ENCODE data around the gene MRPL53.
"Not testable (repeated sequence)": the region's sequence is repeated elsewhere in the genome, so short reads cannot be mapped to it uniquely, and the experiment has no call there.

Gene MRPL53

DNA sequence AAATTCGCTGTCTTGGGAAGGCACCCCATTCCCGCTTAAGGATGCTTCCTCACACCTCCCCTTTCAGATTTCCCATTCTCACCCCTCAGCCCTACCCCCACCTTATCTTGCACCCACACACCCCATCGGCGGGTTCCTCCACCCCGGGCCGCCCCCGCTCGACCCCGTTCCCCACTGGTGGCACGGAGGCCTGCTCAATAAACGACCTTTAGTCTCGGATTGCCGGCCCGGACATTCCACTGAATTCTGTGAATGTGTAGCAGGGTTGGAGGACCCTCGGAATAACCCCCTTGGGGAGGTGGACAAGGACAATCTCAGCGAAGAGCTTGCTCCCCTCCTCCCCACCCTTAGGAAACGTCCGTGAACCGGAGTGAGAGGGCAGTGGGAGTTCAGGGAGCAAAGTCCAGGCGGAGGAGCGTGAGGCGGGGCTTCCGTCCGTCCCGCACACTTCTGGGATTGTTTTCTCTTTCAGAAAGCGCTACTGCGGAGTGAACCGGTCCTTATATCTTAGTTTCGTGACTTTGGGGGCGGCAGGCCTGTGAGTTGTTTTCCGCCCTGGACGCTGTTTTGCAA is 29.8 kb upstream of the MRPL53 start:
- DNase-seq, result no peak

DNA sequence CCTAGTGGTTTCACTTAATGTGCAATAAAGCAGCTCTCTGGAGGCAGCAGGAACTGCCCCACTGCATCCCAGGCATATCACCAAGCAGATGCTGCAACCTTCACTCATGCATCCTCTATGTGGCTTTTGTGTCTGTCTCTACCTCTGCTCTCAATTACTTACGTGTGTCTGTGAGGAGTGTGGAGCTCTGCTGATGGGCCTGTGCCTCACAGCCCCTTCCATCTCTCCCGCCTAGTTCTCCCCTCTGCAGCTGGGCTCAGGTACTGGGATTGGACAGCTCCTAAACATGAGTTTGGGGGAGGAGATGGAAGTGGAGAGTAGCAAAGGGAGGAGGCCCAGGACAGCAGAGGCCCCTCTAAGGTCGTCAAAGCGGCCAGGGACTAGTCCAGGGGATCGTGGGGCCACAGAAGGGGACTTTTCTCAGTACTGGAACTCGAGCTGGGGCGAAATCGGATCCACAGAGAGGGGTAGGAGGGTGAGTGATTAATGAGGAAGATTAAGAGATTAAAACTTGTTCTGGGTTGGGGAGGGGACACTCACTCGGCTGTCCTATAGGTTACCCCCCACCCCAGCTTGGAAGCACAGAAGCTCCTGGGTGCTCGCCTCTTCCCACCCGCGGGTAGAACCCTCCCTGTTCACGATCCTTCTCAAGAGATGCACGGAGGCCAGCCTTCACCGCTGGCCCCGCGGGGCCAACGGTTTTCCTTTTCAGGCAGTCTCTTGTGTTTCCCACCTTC is 29.0 kb upstream of the MRPL53 start:
- DNase-seq, result no peak

DNA sequence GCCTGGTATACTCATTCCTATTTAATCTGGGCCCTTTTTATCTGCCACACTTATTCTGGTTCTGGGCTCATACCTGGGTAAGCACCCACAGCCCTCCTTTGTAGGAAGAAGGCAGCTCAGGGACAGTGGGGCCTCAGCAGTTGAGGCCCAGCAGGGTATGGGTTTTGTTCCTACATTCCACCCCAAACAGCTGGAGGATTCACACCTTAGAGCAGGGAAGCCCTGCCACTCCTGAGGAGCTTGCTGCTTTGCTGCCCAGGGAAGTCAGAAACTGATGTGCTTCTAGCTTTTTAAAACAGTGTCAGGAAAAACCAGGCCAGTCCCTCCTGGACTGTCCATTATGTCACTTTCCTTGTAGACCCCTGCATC is 28.1 kb upstream of the MRPL53 start:
- DNase-seq, result no peak

DNA sequence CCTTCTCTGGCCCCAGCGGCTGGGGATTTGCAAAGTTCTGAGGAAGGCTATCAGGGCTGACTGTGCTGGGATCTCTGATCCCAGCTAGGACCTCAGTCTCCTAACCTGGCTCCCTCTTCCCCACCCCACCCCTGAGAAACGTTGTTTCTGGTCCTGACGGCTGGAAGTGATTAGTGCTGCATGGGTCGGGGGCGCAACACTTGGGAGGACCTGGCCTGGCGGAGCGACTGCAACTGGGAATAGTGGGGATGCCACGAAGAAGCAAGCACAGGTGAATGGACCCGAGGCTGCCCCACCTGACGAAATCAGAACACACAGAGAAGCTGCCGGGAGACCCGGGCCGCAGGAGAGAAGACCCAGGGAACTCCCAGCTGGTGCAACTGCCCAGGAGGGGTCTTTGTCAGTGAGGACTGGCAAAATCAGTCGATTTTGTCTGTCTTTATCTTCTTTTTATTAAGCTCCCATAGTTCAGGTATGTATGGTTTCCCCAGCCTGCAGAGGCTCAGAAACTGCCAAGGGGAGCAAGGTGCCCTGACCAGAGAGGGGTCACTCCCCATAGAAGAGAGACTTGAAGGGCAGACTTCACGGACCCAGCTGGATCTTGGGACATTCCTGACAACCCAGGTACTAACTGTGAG is 27.6 kb upstream of the MRPL53 start:
- no peak for DNase-seq

DNA sequence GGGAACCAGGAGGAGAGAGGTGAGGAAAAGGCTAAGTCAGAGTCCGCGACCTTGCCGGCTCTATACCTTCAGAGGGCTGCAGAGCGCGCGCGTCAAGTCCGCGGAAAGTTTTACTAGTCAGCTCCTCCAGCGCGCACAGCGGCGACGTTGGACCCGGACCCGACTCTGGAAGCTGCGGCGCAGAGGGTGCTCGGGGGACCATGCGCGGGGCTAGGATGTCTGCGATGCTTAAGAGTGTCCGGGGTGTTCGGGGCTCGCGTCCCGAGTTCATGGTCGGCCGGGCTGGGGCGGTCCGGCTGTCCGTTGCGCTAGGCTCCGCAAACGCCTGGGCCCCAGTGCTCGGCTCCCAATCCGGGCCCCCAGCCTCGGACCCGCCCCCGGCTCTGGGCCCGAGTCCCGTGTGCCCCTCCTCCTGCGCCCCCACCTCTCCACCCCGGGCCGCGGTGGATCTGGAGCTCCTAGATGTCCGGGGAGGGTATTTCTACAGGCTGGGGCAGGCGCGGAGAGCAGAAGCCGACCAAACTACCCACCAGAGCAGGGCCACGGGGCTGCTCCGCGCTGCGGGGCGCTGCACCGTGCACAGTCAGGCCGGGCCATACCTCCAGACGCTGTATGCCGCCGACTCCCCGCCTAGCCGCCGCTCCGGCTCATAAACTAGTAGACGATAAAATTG is 26.9 kb upstream of the MRPL53 start, which contains the start of gene LBX2:
LBX2 (minus strand) TSS at position 337 of the 673 bp plus-strand sequence; CDS start at position 271, 66 bp downstream.
- no peak for DNase-seq

DNA sequence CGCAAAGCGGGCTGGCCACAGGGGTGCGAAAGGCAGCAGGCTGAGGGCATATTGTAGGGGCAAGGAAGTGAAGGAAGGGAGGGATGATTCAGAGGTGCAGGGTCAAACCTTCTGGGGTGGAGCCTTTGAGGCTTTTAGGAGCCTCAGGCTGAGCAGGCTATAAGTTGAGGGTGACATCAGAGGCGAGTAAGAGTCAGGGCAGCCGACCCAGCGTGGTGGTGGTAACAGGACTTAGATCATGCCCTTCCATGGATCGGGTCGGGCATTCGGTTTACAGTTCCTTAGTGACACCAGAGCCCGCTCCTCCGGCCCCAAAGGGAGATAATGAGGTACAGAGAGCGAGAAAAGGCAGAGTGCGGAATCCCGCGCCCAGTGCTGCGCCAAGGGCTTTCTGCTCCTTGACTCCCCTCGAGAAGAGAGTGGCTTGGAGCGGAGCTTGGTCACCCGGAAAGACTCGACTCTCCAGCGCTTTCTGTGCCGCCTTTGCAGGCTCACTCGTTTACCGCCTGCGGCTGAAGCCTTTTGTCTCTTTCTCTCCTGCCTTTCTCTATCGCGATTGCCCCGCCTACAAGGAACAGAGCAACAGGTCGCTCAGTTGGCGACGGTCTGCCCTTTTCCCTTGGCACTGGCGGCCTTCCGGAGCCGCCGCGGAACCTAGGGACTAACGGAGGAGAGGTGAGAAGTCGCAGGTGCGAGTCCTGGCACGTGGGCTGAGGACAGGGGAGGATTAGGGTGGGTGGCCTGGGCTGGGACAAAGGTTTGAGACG is 26.2 kb upstream of the MRPL53 start:
- DNase-seq, result no peak

DNA sequence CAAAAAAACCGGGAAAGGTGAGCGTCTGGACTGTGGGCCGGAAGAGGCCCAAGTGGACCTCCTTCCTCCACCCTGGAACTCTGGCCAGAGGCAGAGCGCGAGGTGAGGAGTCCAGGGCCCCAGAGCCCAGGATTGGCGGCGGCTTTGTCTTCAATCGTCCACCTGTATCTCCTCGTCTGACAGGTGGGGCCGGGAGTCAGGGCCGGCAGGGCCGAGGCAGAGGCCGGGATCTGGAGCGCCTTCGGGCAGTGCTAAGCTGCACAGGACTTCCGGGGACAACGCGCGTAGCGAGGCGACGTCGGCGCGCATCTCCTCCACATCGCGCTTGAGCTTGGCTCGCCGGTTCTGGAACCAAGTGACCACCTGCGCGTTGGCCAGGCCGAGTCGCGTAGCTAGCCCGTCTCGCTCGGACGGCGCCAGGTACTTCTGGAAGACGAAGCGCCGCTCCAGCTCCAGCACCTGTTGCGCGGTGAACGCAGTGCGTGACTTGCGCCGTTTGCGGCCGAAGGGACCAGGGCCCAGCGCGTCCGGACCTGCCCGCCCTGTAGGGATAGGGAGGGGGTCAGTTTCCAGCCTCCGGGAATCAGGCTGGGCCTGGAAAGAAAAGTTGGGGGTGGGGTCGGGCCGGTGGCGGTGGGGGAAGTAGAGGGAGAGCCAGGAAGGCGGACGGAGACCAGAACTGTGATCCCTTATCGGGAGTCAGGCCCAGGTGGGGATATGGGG is 25.5 kb upstream of the MRPL53 start:
- DNase-seq, result no peak

DNA sequence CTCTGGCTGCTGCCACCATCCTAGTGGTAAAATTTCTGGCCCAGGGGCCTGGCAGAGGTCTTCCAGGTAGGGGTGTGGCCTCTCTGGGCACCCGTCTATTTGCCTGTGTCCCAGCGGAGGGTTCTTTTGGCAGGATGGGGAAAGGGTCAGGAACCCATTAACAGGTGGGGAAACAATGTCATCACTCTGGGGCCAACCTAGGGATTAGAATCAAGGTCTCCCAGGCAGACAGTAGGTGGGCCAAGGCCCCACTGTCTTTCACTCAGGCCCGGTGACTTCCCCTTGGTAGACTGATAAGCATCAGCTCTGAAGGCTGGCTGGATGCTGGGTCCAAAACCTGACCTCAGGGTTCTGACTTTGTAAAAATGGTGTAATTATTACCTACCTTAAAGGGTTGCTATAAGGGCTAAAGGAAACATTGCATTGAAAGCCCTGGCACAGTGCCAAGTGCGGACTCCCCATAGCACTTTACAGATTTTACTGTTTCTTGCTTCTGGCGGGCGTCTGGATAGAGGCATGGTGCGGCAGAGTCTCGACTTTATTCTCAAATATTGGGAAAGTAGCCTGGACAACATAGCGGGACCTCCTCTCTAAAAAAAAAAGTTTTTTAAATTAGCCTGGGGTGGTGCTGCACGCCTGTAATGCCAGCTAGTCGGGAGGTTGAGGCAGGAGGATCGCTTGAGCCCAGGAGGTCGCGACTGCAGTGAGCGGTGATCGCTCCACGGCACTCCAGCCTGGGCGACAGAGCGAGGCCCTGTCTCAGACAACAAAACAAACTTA is 24.7 kb upstream of the MRPL53 start:
- no peak for DNase-seq

DNA sequence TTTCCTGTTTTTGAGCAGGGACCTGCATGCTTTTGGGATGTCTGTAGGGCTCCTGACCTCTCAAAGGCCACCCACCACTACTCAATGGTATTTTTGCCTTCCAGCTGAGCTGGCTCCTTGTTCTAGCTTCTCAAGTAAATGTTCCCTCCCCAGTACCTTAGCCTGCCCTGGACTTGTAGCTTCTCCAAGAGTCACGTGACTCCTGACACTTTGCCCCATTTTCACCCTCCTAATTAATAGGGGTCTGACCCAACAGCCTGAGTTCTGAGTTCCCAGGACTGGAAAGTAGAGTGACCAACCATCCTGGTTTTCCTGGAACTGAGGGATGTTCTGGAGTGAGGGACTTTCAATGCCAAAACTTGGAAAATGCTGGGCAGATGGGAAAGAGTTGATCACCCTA is 23.0 kb upstream of the MRPL53 start:
- DNase-seq, result no peak

DNA sequence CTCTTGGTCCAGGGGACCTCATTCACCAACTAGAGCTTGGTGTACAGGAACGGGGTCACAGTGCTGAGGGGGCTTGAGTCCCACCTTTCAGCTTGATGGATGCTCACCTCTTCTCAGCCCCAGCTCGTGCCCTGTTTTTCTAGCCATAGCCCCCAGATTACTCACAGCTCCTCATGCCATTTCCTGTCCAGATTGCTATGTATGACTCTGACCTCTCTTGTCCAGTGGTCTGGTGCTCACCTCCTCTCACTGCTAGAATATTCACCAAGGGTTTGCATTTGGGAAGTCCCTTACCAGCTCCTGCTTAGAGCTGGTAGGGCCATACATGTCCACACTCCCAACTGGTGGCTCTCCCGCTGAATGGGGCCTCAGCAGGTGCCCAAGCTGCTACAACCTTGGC is 21.1 kb upstream of the MRPL53 start:
- no peak for DNase-seq

DNA sequence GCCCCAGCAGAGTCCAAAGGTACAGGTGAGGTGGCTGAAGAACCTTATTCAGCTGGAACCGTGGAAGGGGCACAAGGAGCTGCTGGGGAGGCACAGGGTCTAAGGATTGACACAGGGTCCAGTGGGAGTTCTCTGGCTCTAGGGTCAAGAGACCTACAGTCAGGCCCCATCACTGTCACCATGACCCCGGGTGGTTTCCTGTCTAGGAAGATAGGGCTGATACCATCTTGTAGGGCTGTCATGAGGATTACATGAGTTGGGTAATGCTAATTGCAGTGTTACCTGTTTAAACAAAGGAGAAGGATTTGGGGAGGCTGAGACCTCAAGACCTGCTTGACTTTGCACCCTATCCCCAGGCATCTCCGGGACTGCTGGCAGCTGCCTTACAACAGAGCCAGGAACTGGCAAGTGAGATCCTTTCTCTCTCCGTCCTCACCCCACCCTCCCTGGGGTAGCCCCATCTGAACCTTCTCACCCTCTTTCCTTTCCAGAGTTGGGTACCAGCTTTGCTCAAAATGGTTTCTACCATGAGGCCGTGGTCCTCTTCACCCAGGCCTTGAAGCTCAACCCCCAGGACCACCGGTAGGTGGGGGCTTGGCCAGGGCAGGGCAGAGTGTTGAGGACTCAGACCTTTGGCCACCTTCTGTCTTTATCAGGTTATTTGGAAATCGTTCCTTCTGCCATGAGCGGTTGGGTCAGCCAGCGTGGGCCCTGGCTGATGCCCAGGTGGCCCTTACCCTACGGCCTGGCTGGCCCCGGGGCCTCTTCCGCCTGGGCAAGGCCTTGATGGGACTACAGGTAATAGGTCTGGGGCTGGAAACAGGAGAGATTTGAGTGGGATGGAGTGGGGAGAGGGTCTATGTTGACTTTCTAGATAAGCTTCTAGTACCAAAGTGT is 19.4 kb upstream of the MRPL53 start:
- no peak for DNase-seq

DNA sequence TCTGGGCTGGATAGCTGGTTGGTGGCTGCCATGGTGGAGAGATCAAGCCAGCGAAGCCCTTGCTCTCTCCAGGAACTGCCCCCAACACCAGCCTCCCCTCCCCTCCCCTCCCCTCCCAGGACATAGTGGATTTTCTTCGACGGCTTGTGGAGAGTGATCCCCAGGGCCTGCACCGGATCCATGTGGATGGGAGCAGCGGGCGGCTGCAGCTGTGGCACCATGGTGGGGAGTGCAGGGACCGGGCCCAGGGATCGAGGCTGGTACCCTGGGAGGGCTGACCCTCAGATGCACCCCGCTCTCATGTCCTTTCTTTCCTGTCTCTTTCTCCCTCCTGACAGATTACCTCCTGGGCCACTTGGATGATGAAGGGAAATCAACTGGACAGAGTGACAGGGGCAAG is 17.4 kb upstream of the MRPL53 start:
- DNase-seq, result no peak

DNA sequence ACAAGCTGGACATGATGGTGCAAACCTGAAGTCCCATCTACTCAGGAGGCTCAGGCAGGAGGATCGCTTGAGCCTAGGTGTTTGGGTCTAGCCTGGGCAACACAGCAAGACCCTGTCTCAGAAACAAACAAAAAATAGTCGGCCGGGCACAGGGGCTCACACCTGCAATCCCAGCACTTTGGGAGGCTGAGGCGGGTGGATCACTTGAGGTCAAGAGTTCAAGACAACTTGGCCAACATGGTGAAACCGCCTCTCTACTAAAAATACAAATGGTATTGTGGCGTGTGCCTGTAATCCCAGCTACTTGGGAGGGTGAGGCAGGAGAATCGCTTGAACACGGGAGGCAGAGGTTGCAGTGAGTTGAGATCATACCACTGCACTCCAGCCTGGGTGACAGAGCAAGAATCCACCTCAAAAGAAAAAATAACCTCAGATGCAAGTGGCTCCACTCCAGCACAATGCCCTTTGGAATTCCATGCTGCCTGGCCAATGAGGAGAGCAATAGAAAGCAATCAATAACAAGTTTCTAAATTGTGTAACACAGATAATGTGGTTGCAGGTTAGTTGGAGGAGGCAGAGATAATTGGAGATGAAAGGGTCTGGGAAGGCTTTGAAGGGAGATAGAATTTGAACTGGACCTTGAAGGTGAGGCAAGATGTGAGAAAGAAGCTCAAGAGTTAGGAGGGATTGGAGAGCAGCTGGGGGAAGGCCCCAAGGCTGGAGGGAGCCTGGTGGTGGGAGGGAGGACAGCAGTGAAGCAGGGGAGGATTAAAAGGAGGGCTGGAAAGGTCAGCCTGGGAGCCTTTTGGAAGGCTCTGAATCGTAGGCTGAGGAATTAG is 16.4 kb upstream of the MRPL53 start:
- no peak for DNase-seq

DNA sequence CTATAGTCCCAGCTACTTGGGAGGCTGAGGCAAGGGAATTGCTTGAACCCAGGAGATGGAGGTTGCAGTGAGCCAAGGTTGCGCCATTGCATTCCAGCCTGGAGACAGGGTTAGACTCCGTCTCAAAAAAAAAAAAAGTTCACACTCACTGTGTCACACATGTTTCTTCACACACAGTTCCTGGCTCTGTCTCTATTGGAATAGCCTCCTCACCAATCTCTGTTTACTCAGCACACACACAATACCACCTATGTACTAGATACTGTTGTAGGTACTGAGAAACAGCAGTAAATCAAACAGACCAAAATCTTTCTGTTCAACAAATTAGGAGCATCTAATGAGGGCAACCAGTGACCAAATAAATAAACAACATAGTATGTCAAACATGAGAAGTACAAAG is 13.7 kb upstream of the MRPL53 start:
- DNase-seq, result no peak

DNA sequence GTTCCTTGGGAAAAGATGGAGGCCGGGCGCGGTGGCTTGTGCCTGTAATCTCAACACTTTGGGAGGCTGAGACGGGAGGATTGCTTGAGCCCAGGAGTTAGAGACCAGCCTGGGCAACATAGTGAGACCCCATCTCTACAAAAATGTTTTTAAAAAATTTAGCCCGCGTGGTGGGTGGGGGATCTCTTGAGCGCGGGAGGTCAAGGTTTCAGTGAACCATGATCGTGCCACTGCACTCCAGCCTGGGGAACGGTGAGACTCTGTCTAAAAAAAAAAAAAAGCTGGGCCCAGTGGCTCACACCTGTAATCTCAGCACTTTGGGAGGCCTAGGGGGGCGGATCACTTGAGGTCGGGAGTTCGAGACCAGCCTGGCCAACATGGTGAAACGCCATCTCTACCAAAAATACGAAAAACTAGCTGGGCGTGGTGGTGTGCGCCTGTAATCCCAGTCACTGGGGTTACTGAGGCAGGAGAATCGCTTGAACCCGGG is 11.2 kb upstream of the MRPL53 start:
- not testable (repeated sequence) for DNase-seq

DNA sequence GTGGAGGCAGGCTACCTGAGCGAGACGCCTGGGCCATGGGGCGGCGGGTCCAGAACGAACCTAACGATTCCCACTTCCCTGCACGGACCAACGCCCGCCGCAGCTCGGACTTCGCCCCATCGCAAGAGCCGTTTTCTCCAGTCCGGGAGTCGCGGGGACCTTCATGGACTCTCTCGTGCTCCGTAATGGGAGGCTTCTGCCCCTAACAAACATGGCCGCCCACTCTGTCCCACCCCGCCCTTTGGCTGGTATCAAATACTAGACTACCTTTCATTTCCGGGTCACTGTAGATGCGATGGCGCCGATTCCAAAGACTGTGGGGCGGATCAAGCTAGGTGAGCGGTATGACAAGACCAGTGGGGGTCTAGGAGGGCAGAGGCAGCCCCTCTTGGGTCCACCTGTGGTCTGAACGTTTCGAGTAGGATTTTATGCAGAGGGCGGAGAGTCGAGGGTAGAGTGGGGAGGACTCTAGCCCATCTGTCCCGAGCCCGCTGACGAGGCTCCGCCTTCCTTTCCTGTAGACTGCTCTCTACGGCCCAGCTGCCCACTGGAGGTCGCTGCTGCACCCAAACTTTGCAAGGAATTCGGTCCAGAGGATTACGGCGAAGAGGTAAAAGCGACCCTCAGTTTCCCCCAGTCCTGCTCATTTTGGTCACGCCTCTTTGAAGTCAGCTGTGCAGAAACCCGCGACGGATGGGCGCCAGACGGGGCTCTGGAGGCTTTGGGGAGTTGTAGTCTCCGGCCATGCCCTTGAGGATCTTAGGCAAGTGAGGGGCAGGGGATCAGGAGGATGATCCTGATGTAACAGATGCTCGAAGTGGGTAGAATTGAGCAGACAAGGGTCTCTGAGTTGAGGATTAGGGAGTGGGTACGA is 10.6 kb upstream of the MRPL53 start, which contains the start of the genes CCDC142 and TTC31:
CCDC142 (minus strand) TSS at position 198 of the 874 bp plus-strand sequence; CDS start at position 37, 161 bp downstream.
TTC31 (plus strand) TSS at position 281 of the 874 bp plus-strand sequence; CDS start at position 296, 15 bp downstream.
- peak; percentile 83 to 87 (median 85) for DNase-seq

DNA sequence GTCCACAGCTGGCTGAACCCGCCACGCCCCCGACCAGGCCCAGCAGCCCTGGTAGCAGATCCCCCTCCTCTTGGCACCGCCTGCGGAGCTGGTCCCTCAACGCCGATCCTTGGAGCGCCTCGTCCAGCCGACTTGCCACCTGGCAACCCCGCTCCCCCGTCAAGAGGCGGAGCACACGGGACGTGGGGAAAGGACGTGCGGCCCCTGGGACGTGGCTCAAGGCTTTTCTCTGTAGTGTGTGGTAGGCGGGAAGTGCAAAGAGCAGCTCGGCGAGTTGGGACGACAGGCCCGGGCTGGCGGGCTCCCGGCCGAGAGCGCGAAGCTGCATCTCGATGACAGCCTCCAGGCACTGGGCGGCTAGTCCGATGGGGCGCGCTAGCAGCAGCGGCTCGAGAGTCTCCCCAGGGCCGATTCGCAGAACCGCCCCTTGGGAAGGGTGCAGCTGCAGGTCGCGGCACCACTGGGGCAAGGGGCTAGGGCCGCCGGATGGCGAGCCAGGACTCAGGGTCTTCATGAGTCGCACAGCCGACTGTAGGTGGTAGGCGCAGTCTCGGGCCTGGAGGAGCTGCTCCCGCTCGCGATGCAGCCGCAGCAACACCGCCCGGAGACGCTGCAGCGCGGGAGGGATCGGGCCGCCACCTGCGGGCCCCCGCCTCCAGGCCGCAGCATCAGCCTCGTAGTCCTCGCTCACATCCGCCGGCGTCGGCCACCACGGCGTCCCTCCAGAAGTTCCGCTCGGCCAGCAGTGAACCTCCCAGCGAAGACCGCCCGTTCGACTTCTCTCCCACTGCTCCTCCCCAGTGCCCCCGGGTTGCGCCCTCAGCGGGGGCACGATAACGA is 9.7 kb upstream of the MRPL53 start:
- peak in 3 of 4 experiments; percentile 39 to 52 (median 43) for DNase-seq

Measured in activated CD4-positive, CD25-positive, alpha-beta regulatory T cell (primary cell).